ENCODE results near the gene NISCH.

DNA sequence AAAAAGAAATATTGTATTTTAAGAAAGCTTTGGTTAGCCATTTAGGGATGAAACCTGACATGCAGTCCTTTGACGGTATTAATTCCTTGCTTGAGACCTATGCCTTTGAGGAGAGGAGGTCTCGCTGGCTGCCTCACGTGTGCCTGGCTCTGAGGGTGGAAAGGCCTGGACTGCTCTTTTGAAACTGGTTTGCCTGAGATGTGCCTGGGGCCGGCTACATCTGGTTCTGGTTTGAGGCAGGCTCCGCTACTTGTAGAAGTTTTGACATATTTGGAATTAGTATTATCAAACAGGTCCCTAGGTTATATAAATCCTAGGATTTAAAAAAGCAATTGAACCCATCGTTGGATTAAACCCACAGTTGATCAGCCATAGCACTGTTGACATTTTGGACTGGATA lies 6.5 kb downstream of the NISCH start:
- TF ChIP-seq, protein P1, sequence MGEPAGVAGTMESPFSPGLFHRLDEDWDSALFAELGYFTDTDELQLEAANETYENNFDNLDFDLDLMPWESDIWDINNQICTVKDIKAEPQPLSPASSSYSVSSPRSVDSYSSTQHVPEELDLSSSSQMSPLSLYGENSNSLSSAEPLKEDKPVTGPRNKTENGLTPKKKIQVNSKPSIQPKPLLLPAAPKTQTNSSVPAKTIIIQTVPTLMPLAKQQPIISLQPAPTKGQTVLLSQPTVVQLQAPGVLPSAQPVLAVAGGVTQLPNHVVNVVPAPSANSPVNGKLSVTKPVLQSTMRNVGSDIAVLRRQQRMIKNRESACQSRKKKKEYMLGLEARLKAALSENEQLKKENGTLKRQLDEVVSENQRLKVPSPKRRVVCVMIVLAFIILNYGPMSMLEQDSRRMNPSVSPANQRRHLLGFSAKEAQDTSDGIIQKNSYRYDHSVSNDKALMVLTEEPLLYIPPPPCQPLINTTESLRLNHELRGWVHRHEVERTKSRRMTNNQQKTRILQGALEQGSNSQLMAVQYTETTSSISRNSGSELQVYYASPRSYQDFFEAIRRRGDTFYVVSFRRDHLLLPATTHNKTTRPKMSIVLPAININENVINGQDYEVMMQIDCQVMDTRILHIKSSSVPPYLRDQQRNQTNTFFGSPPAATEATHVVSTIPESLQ (CRISPR knock-in tag; IDR thresholded peaks at IDR 0.05), result no peak
- TF ChIP-seq, protein P2, sequence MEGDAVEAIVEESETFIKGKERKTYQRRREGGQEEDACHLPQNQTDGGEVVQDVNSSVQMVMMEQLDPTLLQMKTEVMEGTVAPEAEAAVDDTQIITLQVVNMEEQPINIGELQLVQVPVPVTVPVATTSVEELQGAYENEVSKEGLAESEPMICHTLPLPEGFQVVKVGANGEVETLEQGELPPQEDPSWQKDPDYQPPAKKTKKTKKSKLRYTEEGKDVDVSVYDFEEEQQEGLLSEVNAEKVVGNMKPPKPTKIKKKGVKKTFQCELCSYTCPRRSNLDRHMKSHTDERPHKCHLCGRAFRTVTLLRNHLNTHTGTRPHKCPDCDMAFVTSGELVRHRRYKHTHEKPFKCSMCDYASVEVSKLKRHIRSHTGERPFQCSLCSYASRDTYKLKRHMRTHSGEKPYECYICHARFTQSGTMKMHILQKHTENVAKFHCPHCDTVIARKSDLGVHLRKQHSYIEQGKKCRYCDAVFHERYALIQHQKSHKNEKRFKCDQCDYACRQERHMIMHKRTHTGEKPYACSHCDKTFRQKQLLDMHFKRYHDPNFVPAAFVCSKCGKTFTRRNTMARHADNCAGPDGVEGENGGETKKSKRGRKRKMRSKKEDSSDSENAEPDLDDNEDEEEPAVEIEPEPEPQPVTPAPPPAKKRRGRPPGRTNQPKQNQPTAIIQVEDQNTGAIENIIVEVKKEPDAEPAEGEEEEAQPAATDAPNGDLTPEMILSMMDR (IDR thresholded peaks at IDR 0.05), result no peak
- TF ChIP-seq TCF7 (CRISPR knock-in tag; IDR thresholded peaks at IDR 0.05; ENCODE audit: low read depth), result no peak
- TF ChIP-seq CREB1 (CRISPR knock-in tag; IDR thresholded peaks at IDR 0.05), result no peak
- TF ChIP-seq FOXJ3 (CRISPR knock-in tag; IDR thresholded peaks at IDR 0.05; ENCODE audit: borderline replicate concordance), result no peak
- no peak for TF ChIP-seq SP1 (CRISPR knock-in tag; conservative IDR thresholded peaks at IDR 0.05)
- TF ChIP-seq, protein P3, sequence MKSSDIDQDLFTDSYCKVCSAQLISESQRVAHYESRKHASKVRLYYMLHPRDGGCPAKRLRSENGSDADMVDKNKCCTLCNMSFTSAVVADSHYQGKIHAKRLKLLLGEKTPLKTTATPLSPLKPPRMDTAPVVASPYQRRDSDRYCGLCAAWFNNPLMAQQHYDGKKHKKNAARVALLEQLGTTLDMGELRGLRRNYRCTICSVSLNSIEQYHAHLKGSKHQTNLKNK (CRISPR knock-in tag; IDR thresholded peaks at IDR 0.05), result no peak
